C4-2B (cell line): ENCODE measurements around the gene MBOAT2.

Experiments
- H3K27ac ChIP-seq: fragments of 450-650 bp; 2 replicates; pipeline ENCODE4 v1.5.1; 2017
- ZFX ChIP-seq: fragments of 450-650 bp; IDR thresholded peaks from 2 replicates; pipeline ENCODE4 v1.6.1; 2017
- TF ChIP-seq, protein P1 (sequence below): fragments of 450-650 bp; conservative IDR thresholded peaks from 2 replicates; pipeline ENCODE4 v1.5.1; 2017; ENCODE audit warnings: mild to moderate bottlenecking

The MBOAT2 gene

GRCh38 chr2:8965216-8965969 lies 38.1 kb downstream of the MBOAT2 start:
- no peak overlapping the region for H3K27ac ChIP-seq
- no peak for TF ChIP-seq ZFX
- TF ChIP-seq, protein P1, sequence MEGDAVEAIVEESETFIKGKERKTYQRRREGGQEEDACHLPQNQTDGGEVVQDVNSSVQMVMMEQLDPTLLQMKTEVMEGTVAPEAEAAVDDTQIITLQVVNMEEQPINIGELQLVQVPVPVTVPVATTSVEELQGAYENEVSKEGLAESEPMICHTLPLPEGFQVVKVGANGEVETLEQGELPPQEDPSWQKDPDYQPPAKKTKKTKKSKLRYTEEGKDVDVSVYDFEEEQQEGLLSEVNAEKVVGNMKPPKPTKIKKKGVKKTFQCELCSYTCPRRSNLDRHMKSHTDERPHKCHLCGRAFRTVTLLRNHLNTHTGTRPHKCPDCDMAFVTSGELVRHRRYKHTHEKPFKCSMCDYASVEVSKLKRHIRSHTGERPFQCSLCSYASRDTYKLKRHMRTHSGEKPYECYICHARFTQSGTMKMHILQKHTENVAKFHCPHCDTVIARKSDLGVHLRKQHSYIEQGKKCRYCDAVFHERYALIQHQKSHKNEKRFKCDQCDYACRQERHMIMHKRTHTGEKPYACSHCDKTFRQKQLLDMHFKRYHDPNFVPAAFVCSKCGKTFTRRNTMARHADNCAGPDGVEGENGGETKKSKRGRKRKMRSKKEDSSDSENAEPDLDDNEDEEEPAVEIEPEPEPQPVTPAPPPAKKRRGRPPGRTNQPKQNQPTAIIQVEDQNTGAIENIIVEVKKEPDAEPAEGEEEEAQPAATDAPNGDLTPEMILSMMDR, result no peak

- TF ChIP-seq, protein P1, result no peak
- no peak for TF ChIP-seq ZFX
- no peak overlapping the region for H3K27ac ChIP-seq
Observed at GRCh38 chr2:8962890-8963289, 40.6 kb downstream of the MBOAT2 start.

DNA sequence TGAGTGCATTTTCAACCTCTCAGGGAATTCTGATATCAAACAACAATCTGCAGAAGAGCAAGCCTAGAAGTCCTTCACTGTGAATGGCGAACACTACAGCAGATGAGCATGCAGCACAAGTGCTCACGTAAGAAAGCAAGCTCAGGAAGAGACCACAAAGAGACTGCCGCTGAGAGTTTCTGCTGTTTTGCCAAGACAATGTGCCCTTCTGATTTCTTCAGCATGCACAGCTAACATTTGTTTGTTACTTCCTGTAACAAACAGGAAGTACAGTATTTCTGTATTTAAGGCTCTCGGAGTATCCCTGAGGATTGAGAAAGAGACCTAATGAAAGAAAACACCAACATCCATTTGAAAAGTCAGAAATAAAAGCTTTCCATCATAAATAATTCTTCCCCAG lies 45.9 kb downstream of the MBOAT2 start:
- no peak overlapping the region for H3K27ac ChIP-seq
- no peak for TF ChIP-seq ZFX
- TF ChIP-seq, protein P1, result no peak

- H3K27ac ChIP-seq, result no peak overlapping the region
- no peak for TF ChIP-seq ZFX
- TF ChIP-seq, protein P1, result no peak
Observed at GRCh38 chr2:8956774-8957173, 46.7 kb downstream of the MBOAT2 start.

- H3K27ac ChIP-seq, result no peak overlapping the region
- no peak for TF ChIP-seq ZFX
- TF ChIP-seq, protein P1, result no peak
Observed at GRCh38 chr2:8954990-8955389, 48.5 kb downstream of the MBOAT2 start.

DNA sequence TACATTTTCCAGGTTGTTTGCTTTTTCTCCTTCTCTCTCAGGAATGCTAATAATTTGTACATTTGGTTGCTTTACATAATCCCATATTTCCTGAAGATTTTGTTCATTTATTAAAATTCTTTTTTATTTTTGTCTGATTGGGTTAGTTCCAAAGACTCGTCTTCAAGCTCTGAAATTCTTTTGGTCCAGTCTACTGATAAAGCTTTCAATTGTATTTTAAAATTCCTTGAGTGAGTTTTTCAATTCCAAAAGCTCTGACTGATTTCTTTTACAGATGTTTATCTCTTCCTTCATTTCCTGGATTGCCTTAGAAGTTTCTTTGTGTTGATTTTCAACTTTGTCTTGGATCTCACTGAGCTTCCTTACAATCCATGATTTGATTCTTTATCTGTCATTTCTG lies 50.0 kb downstream of the MBOAT2 start:
- TF ChIP-seq ZFX, result no peak
- TF ChIP-seq, protein P1, result no peak
- H3K27ac ChIP-seq, result no peak overlapping the region

DNA sequence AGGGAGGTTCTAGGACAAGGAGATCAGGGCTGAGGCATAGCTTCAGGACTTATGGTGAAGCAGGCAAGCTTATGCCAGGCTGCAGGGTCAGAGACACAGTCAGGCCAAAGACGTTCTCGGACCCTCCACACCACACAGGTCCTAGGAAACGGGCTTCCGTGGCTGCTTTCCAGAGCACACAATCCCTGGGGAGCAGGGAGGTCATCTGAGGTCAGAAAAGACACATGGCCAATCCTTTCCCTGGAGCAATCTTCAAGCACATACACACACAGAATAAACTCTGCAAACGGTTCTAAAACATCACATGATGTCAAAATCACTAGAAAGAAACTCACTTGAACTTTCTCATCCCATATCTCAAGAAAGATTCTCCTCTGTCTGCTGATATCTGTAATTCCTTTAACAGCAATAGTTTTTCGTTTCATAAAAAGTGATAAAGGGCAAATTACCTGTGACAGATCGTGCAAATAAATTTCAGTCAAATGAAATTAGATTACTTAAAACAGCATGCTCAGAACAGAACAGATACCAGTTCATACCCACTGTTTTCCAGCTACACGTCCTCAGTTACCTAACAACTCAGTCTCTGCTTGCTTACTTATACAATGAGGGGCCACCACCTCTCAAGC lies 63.9 kb downstream of the MBOAT2 start:
- H3K27ac ChIP-seq, result no peak overlapping the region
- TF ChIP-seq, protein P1, result no peak
- TF ChIP-seq ZFX, result no peak
